ENCODE results near the gene CYLD.
A peak's percentile ranks its signal among the peaks of the same experiment; 100 is the strongest.

Gene CYLD

DNA sequence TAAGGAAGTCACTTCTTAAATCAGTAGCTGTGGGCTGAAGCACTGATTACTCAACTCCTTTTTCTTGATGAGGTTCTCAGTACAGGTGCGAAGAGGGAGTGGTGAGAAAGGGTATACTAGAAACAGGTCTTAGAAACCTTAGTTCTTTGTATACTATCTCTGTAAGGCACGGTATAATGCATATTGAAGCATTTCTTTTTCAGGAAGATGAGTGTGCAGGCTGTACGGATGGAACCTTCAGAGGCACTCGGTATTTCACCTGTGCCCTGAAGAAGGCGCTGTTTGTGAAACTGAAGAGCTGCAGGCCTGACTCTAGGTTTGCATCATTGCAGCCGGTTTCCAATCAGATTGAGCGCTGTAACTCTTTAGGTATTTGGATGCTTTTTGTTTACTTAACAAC, 39.2 kb downstream of the CYLD start:
- no peak for DNase-seq (ENCODE audit: low read depth)

DNA sequence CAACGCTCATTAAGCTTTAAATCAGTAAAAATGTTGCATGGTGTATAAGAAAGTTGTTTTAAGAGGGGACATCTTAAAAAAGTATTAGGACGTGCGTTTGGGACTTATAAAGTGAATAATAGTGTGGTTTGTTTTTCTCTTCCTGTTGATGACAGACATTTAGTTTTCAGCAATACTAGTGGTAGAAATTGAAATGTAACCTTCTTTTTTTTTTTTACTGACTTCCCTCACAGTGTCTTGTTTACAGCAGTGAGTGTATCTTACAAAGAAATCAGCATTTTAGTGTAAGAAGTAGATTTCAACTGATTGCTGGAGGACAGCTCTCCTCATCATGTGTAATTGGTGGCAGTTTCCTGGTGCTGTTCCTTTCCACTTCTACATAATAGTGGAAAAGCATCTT, 39.6 kb downstream of the CYLD start:
- no peak for DNase-seq (ENCODE audit: low read depth)

DNA sequence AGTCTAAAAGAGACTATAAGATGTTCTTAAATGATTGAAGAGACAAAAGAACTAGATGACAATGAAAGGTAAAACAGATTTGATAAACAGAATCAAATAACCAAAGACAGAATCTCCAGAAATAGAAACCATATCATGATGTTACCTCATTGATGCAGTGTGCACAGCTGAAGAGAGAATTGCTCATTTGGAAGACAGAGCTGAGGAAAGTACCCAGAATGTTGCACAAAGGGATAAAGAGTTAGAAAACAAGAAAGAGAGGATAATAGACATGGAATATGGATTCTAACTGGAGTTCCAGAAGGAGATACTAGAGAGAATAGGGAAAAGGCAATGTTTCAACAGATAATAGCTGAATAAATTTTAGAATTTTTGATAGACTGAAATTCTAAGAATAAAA, 47.9 kb downstream of the CYLD start:
- DNase-seq (ENCODE audit: low read depth) = no peak

DNA sequence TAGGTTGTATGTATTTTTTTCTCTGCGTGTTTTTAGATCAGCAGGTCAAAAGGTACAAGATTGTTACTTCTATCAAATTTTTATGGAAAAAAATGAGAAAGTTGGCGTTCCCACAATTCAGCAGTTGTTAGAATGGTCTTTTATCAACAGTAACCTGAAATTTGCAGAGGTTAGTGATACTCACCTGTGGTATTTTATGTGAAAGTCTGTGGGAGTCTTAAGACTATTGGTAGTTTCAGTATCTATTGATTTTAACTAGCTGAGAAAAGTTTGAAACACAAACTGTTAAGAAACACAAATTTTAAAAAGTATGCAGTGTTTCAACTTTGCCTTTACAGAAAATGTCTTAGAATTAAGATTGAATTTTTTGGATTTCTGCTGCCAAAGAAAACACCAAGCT, 49.6 kb downstream of the CYLD start:
- no peak for DNase-seq (ENCODE audit: low read depth)

DNA sequence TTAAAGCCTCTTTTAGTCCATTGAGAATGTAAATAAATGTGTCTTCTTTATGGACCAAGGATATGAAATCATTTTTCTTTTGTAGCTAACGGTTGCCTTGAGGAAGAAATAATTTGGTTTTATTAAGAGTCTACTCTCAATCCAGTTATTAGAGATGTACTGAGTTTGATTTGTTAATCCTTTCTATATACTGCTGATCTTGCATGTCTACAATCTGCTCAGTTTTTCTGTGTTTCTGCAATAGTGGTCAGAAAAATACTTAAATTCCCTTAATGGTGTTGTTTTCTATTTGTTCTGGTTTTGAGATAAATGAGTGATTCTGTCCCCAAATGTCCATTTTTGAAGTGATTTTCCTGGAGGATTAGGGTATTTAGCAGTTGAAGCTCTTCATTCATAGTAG, 54.9 kb downstream of the CYLD start:
- no peak for DNase-seq (ENCODE audit: low read depth)

DNA sequence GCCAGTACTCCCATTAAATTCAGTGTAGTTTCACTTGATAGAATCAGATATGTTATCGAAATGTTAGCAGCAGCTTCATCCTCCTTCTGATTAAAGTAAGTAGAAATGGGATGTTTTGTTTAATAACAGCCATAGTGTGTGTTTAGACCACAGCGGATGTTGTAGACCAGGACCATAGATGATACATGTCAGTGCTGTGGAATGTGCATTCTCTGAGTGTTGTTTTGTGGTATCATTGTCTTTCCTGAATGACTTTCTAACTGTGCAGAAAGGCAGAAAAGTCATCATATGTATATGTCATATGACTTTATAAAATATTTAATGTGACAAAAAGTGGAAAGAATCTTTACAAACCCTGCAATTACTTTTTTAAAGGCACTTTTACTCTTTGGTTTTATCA, 55.6 kb downstream of the CYLD start:
- DNase-seq (ENCODE audit: low read depth) = no peak

DNA sequence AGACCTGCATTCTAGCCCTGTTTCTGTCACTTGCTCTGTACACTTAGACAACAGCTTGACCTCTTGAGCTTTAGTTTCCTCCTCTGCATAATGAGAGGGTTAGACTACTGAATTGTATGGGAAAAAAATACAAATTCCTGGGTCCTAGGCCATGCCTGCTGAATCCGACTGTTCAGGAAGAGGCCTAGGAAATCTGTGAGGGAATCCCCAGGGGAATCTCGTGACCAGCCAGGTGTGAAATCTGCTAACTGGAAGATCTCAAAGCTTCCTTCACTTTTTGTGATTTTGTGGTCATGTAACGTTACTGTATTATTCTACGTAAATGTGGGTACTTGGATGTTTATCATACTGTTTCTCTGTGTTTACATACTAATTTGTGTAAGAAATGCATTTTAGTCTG, 58.2 kb downstream of the CYLD start:
- no peak for DNase-seq (ENCODE audit: low read depth)

- no peak for DNase-seq (ENCODE audit: low read depth)
Observed at GRCh38 chr16:50801036-50801435, 59.1 kb downstream of the CYLD start.

- no peak for DNase-seq (ENCODE audit: low read depth)
Observed at GRCh38 chr16:50802000-50802399, 60.1 kb downstream of the CYLD start.

GRCh38 chr16:50802961-50803360, 61.1 kb downstream of the CYLD start:
- no peak for DNase-seq (ENCODE audit: low read depth)

DNA sequence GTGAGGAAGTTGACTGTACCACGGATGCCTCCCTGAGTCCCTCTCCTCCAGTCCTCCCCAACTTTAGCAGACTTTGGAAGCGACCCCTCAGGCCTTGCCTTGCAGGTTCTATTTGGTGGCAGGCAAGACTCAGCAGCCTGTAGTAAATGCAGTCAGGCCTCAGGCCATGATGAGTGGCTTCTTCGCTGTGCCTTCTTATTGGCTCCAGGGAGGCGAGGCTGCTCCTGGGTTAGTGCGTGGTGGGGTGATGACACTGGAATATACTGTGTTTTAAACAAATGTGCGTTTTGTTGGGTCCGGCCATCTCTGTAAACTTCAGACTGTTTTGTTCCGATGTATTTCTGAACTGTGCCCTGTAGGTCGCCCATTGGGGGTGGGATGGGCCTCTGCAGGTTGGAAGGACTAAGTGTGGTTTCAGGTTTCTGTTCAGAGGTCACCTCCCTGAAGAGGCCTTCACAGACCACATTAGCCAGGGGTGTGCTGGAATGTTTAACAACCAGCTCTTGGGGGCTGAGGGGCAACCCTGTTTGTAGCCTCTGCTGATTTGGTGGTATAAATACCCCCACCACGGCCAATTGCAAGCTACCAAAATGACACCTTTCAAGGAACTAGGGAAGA, 62.5 kb downstream of the CYLD start:
- no peak for DNase-seq (ENCODE audit: low read depth)

- DNase-seq (ENCODE audit: low read depth) = peak; percentile 80
Observed at GRCh38 chr16:50806099-50807062, 64.5 kb downstream of the CYLD start.

GRCh38 chr16:50808929-50809538, 67.1 kb downstream of the CYLD start:
- DNase-seq (ENCODE audit: low read depth) = no peak

GRCh38 chr16:50809561-50809960, 67.7 kb downstream of the CYLD start:
- DNase-seq (ENCODE audit: low read depth) = no peak

DNA sequence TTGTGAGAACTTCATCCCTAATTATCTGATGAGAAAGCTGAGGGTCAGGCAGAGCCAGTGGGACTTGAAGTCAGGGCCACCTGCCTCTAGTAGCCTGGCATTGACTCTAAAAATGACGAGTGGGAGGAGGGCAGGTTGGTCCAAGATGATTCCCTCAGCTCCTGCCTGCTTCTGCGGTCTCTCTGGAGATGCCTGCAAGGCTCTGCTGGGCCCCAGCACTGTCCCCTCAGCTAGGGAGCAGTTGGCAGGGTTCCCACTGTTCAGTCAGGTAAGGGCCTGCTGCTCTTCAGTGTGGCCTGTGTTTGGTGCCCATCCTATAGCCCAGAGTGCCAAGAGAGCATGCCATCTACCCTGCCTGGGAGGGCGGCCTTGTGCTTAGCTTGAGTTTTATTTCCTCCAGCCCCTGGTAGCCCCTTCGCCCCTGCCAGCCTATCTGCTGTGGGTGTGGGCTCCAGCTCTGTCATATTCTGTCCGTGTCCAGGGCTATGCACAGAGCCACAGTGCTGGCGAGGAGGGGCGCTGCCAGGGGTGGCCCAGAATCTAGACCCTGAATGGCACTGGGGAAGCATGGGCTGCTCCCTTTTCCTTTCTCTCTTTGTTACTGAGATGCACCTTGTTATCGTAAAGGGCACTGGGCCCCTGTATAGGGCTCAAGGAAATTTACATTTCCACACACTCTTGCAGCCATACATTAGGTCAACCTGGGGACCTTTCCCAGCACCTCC, 68.5 kb downstream of the CYLD start:
- DNase-seq (ENCODE audit: low read depth) = no peak

- no peak for DNase-seq (ENCODE audit: low read depth)
Observed at GRCh38 chr16:50812046-50812445, 70.2 kb downstream of the CYLD start.

DNA sequence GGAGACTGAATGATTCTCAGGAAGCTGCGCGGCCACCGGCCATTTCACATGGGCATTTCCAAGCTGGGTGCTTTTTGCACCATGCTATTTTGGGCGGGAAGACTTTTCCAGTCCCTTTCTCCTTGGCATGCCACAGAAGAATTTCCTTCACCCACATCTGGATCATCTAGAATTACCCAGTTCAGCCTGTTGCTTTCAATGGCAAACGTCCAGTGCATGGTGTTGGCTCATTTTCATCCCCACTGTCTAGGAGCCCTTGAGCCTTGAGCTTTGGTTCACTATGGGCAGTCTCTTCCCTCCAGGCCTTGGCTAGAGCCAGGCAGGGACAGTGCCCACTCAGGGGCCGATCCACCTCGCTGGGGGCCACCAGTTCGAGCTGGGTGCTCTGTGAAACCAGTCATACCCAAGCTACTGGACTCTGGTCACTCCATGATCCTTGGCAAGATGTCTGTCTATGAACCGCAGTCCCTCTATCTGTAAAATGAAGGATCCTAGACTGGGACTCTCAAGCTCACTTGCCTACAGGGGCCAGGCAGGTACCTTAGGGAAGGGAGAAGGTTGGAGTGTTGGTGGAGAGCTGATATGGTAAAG, 71.1 kb downstream of the CYLD start:
- DNase-seq (ENCODE audit: low read depth) = no peak

DNA sequence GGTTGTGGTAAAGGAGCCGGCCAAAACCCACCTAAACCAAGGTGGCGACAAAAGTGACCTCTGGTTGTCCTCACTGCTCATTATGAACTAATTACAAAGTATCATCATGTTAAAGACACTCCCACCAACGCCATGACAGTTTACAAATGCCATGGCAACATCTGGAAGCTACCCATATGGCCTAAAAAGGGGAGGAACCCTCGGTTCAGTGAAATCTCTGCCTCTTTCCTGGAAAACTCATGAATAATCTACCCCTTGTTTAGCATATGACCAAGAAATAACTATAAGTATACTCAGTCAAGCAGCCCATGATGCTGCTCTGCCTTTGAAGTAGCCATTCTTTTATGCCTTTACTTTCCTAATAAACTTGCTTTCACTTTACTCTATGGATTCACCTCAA, 72.2 kb downstream of the CYLD start:
- no peak for DNase-seq (ENCODE audit: low read depth)

DNA sequence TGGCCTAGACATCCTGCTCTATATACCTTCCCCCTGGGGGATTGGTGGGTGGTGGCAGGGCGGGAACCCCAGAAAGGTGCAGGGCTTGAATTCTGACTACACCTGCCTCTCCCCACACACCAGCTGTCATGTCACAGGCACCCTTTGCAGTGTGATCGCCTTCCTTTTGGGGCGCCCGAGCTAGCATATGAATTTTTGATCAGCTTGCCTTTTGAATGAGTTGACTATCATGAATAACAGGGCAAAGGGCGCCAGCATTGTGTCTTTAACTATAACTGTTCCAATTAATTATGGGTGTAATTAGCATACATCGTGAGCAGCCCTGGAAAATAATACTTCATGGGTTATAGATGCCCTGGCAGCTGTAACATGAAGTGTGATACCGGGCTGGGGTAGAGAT, 72.7 kb downstream of the CYLD start:
- no peak for DNase-seq (ENCODE audit: low read depth)

DNA sequence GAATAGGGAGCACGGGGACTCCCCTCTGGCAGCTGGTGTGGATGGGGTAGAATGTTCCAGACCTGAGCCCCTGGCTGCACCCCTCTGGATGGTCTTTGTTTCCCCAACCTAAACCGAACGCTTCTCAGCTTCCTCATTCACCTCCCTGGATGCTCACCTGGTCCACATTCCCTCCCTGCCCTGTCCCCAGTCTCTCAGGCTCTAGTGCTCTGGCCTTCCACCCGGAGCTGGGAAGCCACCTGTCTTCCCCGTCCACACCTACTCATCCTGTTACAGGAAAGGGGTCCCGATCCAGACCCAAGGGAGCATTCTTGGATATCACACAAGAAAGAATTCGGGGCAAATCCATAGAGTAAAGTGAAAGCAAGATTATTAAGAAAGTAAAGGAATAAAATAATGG, 73.5 kb downstream of the CYLD start:
- DNase-seq (ENCODE audit: low read depth) = no peak

- DNase-seq (ENCODE audit: low read depth) = no peak
Observed at GRCh38 chr16:50816901-50817555, 75.1 kb downstream of the CYLD start.

DNA sequence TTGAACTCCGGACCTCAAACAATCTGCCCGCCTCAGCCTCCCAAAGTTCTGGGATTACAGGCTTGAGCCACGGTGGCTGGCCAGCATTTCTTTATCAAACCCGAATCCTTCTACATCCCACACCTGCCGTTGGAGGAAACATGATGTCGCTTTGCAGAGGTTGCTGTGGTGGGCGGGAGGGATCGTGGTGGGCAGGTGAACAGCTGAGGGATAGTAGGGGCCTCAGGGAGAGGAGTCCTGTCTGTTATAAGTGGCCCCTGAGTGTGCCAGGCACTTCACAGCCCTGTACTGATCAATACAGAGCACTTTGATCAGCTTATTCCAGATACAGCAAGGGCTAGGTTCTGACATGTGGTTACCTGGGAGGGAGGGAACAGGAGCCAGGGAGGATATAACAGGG, 76.5 kb downstream of the CYLD start:
- DNase-seq (ENCODE audit: low read depth) = no peak

Data from activated gamma-delta T cell treated with anti-CD3 and anti-CD28 coated beads, Interleukin-2, amount 50 U/mL, for 16 hours (primary cell).